Measurements from ENCODE around the gene SP140L.
"Not testable (repeated sequence)": the region's sequence is repeated elsewhere in the genome, so short reads cannot be mapped to it uniquely, and the experiment has no call there.

SP140L gene

DNA sequence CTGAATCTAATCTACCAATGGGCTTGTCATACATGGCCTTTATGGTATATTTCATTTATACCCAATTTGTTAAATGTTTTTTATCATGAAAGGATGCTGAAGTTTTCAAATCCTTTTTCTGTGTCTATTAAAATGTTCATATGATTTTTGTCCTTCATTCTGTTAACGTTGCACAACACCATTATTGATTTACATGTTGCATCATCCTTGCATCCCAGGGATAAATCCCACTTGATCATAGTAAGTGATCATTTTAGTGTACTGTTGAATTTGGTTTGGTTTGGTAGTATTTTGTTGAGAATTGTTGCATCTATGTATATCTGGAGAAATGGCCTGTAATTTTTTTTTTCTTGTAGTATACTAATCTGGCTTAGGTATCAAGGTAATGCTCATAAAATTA, 98.4 kb downstream of the SP140L start:
- DNase-seq: no peak

DNA sequence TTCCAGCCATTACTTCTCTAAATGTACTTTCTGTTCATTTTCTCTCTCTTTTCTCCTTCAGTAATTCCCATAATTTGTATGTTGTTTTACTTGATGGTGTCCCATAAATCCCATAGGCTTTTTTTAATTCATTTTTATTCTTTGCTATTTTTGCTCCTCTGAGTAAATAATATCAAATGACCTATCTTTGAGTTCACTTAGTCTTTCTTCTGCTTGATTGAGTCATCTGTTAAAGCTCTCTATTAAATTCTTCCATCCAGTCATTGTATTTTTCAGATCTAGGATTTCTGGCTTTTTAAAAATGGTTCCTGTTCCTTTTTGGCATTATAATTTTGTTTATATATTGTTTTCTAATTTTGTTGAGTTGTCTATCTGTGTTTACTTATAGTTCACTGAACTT, 102.5 kb downstream of the SP140L start:
- no peak for DNase-seq

DNA sequence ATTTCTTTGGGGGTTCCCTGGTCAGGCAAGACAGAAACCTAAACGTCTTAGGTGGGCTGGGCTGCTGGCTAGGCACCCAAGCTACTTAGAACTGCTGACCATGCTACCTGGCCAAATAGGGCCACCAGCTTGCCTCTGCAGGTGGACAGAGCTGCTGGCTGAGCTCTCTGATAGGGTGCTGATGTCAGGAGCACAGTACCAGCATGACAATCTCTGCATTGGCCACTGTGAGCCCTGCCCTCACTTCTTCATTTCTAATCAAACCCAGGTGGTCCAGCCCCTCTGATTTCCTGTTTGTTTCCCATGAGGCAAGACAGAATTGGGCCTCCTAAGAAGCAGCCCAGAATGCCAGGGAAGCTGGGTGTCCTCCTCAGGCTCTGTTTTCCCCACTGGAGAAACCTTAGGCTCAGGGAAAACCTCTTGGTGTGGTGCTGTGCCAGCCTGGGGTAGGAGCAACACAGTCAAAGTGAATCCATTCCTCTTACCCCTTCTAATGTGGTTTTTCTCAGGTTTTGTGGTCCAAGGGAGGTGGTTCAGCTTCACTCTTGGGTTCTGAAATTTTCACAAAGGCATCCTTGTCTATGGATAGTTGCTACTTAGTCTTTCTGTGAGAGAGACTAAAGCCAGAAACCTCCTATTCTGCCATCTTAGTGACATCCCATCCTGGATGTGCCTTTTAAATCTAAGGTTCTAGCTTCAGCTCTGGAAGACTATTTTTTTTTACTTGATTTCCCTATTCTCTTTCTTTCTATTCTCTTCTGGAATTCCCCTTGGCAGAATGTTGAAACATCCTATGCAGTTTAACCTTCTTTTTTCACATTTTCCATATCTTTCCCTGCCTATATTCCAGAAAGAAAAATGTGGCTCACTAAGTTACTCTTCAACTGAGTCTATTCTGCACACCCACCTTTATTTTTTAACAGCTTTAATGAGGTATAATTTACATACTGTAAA, 104.2 kb downstream of the SP140L start:
- no peak for DNase-seq

DNA sequence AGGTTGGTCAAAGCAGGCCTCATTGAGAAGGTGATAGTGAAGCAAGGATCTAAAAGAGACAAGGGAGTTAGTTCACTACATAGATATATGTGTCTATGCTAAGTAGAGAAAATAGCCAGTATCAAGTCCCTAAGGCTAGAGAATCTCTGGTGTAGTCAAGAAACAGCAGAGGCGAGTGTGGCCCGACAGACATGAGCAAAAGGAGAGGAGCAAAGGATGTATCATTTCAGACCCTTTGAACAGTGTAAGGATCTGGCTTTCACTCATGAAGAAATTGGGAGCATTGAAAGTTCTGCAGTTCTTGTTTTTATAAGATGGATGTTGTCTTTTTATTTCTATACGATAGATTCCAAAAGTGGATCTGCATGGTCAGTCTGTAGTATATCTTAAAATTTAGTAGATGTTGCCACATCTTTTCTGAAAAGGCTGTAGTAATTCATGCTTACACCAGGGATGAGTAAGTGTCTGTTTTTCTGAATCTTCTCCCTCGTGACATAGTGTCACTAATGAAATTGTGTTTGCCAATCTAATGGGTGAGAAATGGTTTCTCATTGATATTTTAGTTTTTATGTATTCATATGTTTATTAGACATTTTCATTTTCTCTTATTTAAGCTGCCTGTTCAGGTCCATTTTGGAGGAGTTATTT, 107.8 kb downstream of the SP140L start:
- no peak for DNase-seq

DNA sequence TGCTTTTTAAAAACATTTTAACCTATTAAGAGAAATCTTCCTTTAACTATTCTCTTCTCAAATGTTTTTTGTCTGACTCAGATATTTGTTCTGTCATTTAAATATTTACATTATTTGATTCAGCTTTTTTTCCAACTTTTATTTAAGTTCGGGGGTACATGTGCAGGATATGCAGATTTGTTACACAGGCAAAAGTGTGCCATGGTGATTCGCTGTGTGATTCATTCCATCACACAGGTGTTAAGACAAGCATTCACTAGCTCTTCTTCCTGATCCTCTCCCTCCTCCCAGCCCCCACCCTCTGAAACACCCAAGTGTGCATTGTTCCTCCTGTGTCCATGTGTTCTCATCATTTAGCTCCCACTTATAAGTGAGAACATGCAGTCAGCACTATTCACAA, 108.4 kb downstream of the SP140L start:
- no peak for DNase-seq

DNA sequence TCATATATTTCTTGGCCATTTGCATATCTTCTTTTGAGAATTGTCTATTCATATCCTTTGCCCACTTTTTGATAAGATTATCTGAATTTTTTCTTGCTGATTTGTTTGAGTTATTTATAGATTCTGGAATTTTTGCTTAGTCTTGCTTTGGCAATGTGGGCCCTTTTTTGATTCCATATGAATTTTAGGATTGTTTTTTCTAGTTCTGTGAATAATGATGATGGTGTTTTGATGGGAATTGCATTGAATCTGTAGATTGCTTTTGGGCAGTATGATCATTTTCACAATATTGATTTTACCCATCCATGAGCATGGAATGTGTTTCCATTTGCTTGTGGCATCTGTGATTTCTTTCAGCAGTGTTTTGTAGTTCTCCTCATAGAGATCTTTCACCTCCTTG, 112.1 kb downstream of the SP140L start:
- DNase-seq: not testable (repeated sequence)

DNA sequence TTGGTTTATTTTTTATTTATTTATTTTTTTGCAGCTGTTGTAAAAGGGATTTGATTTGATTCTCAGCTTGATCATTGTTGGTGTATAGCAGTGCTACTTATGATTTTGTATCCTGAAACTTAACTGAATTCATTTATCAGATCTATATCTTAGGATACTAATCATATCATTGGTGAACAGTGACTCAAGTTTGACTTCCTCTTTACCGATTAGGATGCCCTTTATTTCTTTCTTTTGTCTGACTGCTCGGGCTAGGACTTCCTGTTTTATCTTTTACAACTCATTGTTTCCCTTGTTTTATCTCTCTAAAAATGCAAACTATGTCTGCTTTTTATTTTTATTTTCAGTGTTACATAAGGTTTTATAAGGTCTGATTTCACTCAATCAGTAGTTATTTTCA, 112.6 kb downstream of the SP140L start:
- DNase-seq: no peak

DNA sequence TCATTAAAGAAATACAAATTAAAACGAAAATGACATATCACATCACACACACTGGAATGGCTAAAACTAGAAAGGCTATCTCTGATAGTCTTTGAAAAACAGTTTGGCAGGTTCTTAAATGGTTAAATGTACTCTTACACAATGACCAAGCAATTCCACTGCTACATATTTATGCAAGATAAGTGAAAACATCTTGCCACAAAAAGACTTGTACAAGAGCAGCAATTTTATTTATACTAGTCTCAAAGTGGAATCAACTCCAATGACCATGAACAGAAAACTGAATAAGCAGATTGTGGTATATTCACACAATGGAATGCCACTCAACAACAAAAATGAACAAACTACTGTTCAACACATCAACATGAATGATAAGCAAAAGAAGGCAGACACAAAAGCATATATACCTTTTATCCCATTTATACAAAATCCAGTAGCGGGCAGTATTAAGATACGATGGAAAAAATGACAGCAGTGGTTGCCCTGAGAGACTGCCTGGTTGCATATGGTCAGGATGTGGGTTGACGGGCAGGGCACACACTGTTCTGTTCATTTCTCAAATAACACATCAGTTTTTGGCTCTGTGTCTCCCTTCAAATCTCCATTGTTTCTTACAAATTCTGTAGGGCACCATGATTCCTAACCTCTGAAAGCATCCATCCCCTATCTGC, 114.4 kb downstream of the SP140L start:
- peak; percentile 61 for DNase-seq

DNA sequence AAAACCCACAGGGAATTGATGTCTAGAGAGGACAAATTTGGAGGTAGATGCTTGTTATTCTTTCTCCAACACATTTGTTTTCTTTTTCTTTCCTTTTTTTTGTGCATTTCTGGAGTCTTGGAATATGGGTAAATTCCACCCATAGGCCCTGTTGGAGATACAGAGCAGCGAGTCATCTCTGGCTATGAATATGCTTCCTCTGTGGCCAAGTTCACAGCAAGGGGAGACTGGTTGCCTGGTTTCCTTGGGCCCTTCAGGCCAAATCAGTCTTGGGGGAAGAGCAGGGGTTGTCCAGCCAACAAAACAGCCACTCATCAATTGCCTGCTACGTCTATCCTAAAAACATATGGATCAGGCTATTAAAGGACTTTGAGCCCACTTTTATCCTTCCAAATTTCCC, 116.5 kb downstream of the SP140L start:
- DNase-seq: no peak

DNA sequence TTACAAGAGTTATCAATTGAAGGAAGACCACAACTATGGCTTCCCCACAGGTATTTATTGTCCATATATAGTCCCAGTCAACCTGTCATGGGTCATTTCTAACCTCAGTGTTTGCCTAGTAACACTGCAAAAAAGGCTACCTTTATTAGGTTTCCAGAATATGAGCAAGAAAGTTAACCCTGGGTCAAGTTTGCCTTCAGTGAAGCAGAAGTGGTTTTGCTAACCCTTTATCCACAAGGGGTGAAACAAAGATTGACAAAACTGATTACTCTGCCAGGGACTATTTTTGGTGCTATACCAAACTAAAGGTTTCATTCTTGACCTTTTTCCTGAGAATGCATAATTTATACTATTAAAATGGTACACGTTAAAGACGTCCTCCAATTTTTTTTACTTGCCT, 117.8 kb downstream of the SP140L start:
- no peak for DNase-seq

DNA sequence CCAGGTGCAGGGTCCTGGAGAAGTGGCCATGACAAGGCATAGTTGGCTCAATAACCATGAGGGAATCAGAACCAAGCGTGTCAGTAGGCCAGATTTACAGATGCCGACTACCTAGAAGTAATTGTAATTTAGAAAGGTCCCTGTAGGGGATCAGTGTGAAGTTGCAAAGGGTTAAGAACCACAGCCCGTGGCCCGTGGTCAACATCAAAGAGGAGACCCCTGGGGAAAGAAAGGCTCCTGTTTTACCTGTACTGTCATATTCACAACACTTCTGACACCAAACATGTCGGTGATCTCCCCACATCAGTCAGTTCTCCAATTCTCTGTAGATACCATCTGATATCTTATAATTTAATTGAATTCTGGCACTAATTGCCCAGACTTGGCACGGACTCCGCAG, 120.0 kb downstream of the SP140L start:
- DNase-seq: no peak

DNA sequence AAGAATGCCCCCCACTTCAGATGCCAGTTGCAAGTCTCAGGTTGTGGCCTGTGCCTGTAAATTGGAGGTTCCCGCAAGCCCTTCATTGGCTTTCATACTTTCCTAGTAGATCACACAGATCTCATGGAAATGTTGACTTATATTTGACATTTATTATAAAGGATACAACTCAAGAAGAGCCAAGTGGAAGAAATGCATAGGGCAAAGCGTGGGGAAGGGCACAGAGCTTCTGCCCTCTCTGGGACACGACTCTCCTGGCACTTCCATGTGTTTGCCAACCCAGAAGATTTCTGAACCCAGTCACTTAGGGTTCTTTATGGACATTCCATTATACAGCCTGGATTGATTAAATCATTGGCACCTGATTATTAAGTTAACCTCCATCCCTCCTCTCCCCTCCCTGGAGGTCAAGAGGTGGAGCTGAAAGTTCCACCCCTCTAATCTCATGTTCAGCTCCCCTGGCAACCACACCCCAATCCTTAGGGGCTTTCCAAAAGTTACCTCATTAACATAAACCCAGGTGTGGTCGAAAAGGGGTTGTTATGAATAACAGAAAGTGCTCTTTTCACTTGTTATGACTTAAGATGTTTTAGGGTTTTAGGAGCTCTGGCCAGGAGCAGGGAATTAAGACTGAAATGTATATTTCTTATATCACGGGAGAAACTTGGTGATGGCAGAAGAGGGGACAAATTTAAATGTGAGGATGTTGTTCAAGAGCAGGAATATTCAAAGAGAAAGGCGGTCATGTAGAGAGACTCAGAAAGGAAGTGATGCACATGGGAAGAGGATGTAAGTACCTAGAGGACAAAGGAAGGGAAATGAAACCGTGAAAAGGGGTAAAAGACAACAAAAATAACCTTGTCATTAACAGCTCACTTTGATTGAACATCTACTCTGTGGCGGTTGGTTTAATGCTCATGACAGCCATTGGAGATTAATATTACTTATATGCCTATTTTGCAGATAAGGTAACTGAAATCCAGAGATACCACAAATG, 120.8 kb downstream of the SP140L start:
- DNase-seq: no peak

DNA sequence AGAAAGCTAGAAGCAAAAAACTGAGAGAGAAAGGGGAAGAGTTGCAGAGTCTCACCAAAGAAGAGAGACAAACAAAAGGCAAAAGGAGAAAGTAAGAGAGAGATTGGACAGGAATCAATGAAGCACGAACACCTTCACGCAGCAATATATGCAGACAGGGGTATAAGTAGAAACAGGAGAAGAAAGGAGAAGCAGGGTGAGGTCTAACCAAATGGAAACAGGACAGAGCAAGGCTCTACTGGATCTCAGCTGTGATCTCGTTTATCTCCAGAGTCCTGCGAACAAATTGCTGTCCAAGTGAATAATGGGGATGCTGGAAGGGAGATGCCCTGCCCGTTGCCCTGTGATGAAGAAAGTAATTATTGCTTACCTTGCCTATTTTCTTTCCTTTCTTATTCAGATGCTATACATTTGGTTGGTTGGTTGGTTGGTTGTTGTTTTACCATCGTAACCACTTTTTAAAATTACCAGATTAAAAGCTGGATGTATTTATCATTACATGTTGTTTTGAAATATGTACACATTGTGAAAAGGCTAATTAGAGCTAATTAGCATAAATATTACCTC, 123.0 kb downstream of the SP140L start:
- DNase-seq: no peak

DNA sequence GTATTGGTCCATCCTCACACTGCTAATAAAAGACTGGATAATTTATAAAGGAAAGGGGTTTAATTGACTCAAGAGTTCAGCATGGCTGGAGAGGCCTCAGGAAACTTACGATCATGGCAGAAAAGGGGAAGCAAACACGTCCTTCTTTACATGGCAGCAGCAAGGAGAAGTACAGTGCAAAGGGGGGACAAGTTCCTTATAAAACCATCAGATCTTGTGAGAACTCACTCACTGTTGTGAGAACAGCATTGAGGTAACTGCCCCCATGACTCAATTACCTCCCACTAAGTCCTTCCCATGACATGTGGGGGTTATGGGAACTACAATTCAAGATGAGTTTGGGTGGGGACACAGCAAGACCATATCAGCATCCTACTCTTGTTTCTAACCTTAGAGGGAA, 126.0 kb downstream of the SP140L start:
- DNase-seq: no peak

All from CD4-positive, alpha-beta T cell treated with Interleukin-17A for 4 hours (primary cell).